Measurements from ENCODE around the gene SORBS1.

Gene SORBS1

GRCh38 chr10:95305606-95306317 is 255.4 kb downstream of the SORBS1 start:
- no peak for DNase-seq

GRCh38 chr10:95304976-95305375 is 256.2 kb downstream of the SORBS1 start:
- no peak for DNase-seq

- DNase-seq = no peak
Measured at GRCh38 chr10:95304463-95304862, 256.7 kb downstream of the SORBS1 start.

- DNase-seq = no peak
Measured at GRCh38 chr10:95303950-95304349, 257.2 kb downstream of the SORBS1 start.

GRCh38 chr10:95303535-95303934 is 257.6 kb downstream of the SORBS1 start:
- no peak for DNase-seq

- no peak for DNase-seq
Measured at GRCh38 chr10:95300022-95300539, 261.1 kb downstream of the SORBS1 start.

DNA sequence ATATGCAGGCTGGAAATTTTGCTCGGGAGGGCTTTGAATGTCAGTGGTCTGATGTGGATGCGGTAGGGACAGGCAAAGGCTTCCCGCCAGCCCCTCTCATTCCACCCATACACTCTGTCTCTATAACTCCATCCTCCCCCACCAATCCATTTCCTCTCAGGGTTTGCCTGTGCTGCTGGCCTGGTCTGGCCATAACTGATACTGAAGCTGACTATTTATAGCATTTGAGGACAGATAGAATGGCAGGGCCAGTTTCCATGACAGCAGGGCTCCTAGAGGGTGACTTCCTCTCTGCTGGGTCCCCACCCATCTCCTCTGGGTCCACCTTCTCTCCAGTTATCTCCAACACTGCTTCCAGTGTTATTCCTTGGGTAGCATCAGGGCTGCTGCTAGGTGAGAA is 263.8 kb downstream of the SORBS1 start:
- no peak for DNase-seq

DNA sequence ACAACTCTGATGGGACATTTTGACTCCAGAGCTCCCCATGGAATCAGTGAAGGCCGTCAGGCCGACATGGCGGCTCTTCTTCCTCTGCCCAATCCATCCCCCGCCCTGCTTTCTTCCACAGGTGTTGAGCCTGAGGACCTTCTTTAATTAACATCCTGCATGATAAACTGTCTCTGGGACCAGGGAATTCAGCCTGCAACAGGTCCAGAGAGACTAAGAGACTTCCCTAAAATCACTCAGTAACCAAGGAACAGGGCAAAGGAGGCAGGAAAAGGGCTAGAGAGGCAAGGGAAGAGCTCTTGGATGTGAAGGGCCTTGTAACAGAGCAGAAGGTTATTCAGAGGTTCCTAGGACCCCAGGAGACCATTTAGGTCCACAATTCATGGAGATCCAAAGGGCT is 264.4 kb downstream of the SORBS1 start:
- no peak for DNase-seq

GRCh38 chr10:95295031-95295755 is 266.0 kb downstream of the SORBS1 start:
- DNase-seq = peak; percentile 61

DNA sequence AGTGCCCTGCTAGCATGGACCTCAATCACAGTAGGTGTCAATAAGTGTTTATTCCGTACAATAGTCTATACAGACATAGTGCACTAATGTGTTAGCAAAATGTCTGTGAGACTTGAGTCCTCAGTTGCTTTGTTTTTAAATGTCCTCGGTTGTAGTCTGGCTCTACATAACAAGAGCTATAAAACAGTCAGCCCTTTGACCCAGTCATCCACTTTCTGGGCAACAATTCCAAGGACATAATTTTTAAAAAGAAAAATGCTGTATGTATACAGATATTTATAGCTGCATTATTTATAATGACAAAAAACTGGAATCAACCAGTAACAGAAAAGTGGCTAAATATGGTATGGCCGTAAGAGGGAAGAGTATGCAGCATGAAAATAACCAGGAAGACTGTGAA is 267.5 kb downstream of the SORBS1 start:
- DNase-seq = no peak

DNA sequence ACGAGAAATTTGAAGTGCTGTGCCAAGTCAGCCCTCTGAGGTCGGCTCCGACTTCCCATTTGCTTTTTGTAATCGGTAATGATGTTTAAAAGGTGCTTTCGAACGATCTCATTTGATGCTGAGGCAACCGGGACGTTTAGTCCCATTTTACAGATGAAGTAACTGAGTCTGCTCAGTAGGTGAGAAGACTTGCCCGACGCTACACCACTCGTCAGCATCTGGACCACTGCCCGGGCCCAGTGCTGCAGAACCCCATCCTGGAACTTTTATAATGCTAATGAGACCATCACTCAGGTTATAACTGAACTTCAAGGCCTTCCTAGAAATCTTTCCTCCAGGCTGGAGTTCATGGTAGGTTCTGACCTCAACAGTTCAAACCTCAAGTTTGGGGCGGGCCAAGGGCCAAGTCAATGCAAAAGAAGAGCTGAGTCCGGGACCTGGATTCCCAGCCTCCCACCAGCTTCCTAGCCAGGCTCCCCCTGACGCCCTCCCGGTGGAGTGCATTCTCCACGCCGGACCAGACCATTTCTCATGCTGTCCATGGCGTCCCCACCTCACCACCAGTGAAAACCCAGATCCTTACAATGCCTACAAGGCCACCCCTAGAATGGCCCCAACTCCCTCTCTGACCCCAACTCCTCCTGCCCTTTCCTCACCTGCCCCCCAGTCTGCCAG is 269.7 kb downstream of the SORBS1 start:
- DNase-seq = no peak

- DNase-seq = peak; percentile 4
Measured at GRCh38 chr10:95290461-95291364, 270.5 kb downstream of the SORBS1 start, which contains the start of gene PDLIM1. TSS of gene PDLIM1 (minus strand) at chr10:95291003. CDS start at chr10:95290915, 88 bp downstream.

DNA sequence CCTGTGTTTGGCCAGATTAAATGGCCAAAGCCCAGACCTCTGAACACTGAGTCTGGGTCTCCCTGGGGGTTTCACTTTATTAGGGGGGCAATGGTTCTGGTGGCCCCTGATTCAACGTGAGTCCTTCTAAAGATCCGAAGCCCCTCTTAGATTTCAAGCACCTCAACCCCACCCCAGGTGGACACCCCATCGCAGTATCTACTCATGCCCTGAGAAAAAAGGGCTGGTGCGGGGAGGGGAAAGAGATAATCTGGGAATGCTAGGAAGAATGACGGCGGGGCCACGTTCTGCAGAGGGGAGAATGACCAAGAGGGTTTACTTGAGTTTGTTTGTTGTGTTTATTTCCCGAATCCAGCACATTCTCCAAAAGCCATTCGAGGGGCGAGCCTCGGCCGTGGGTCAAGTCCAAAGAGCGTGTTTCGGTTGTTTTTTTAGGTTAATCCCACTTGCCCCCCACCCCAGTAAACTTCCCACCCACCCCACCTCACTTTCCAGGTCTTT is 271.2 kb downstream of the SORBS1 start:
- DNase-seq = no peak

DNA sequence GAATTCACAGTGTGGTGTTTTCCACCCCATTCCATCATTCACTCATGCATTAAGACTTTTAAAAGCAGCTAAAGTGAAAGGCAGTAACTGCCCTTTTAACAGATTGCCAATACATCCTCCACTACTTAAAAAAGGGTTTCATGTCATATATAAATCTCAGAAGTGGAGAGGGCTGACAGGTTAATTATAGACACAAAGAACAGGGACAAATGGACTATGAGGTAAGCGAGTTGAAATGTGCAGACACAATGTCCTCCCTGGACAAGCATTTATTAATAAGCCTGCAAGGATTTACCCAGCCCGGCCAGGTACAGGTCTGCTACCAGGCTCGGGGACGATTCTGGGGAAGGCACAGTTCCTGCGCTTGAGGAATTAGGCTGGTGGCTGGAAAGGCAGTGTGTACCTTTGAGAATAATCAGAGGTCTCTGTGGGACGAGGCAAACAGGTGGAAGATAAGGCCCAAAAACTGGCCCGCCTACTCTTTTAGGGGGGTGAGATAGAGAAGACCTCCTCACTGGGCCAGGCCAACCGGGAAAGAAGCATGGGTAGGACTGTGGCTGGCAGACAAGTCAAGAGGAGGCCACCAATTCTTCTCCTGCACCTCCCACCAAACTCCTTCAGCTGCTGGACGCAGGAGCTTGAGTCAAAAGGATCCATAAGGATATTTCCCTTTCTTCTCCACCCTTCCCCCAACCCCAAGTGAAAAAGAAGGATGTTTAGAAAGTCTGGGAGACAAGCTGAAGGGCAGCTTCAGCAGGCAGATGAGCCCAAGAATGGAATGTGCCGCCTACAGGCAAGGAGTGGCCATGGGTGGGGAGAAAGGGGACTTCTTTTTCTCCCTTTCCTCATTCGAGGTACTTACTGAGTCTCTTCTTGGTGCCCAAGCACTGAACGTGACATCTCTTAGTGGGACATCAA is 271.9 kb downstream of the SORBS1 start:
- no peak for DNase-seq

GRCh38 chr10:95288303-95288702 is 272.9 kb downstream of the SORBS1 start:
- DNase-seq = no peak

GRCh38 chr10:95287281-95287680 is 273.9 kb downstream of the SORBS1 start:
- DNase-seq = peak; percentile 9

- no peak for DNase-seq
Measured at GRCh38 chr10:95286707-95287106, 274.5 kb downstream of the SORBS1 start.

DNA sequence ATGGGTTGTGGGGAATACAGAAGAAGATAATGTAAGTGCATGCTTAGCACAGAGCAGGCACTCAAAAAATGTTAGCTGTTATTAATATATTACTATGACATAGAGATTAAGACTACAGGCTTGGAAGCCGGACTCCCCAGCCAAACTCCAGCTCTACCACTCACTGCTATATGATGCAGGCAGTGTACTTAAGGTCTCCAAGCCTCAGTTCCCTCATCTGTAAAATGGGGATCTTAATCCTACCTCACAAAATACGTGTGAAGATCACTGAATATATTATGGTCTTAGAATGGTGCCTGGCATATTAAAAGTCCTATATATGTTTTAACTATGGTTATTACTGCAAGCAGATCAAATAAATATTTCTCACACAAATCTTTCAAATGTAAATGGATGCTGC is 275.6 kb downstream of the SORBS1 start:
- no peak for DNase-seq

- DNase-seq = no peak
Measured at GRCh38 chr10:95284807-95285206, 276.4 kb downstream of the SORBS1 start.

- DNase-seq = no peak
Measured at GRCh38 chr10:95282107-95282506, 279.1 kb downstream of the SORBS1 start.

DNA sequence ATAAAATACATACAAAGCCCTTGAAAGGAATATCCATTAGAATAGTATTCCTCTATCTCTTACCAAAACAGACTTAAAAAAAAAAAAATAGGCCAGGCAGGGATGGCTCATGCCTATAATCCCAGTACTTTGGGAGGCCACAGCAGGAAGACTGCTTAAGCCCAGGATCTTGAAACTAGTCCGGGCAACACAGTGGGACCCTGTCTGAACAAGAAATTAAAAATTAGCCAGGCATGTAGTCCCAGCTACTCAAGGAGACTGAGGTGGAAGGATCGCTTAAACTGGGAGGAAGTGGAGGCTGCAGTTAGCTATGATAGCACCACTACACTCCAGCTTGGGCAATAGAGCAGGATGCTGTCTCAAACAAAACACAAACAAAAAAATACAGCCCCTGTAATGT is 280.0 kb downstream of the SORBS1 start:
- DNase-seq = no peak
